NCI-H2107 (cell line): ENCODE data around the gene EBPL.
A peak's percentile ranks its signal among the peaks of the same experiment; 100 is the strongest.

Experiments used
- DNase-seq: peaks from one replicate; lab custom pipeline; 2025; lab: John Stamatoyannopoulos, UW

EBPL gene

DNA sequence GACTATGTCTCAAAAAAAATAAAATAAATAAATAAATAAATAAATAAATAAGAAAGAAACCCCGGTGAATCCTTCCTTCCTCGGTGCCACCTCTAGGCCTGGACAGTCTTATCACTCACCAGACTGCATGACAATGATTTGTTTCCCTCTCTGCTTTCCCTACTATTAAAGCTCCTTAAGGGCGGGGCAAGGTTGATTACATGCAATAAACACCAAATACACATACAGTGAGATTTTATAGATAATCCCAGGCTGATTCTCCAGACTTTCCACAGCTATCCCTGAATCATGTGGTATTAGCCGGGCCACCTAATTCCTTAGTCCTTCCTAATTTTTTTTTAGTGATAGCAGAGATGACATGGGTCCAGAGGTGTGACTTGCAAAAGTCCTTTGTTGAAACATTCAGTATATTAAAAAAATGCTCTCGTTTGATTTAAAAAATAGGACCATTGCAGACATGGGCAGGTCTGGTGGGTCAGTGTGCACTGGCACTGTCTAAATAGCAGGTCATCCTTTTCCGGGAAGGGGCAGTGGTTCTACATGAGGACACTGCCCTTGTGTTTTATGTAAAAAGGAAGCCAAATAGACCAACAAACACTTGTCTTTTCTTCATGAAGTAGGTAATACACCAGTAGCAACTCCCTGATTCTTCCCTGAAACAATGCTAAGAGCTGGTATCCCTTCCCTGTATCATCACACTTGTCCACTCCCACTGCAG lies 14.5 kb downstream of the EBPL start:
- no peak for DNase-seq

DNA sequence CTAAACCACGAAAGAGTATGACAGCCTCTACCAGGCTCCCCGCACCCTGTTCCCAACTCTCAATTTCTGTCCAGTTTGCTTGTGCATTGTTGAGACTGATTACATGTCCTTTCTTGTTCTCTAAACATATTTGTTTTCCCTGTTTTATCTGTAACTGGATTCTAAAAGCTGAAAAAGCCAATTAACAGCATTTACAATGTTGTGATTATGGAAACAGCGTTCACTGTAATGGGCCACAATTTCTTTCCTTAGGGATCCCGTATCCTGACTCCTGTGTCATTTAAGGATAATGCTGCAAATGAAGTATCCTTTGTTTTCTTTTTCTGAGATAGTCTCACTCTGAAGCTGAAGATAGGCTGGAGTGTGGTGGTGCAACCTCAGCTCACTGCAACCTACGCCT lies 20.5 kb downstream of the EBPL start:
- no peak for DNase-seq

DNA sequence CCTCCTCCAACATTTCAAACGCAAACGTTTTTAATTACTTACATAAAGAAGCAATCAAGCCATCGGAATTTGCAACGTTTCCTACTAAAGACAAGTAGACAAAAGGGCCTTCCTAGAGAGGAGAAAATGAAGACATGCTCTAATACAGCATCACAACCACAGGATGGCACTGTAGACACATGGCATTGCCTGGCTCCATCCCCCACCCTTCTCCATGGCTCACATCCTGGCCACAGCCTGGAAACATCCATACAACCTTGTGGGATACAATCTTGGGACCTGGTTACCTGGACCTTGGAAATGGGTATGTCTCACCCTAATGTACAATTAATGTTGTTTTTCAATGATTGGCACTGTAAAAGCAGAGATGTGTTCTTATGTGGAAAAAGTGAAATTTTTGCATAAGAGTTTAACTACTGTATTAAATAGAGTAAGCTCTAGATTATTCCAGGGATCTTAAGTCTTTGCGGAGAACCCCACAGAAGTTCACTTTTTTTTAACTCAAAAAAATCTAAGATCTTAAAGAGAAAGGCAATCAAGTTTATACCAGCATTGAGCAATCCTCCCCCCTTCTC lies 21.5 kb downstream of the EBPL start:
- peak; percentile 7 for DNase-seq

GRCh38 chr13:49667773-49668172 lies 23.5 kb downstream of the EBPL start:
- DNase-seq, result no peak

GRCh38 chr13:49664606-49665005 lies 26.7 kb downstream of the EBPL start:
- no peak for DNase-seq

GRCh38 chr13:49657241-49657641 lies 34.0 kb downstream of the EBPL start:
- no peak for DNase-seq

- DNase-seq, result no peak
Measured at GRCh38 chr13:49655906-49656305, 35.4 kb downstream of the EBPL start.

GRCh38 chr13:49654011-49654410 lies 37.3 kb downstream of the EBPL start:
- no peak for DNase-seq

DNA sequence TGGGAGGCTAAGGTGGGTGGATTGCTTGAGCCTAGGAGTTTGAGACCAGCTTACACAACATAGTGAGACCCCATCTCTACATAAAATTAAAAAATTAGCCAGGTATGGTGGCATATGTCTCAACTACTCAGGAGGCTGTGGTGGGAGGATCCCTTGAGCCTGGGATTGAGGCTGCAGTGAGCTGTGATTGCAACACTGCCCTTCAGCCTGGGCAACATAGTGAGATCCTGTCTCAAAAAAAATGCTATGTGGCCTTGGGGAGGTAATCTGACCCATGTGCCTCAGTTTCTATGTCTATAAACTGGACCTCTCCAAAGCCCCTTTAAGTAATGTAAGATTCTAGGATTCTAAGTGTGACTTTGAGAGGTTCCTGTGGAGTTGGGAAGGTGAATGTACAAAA lies 37.8 kb downstream of the EBPL start:
- no peak for DNase-seq

DNA sequence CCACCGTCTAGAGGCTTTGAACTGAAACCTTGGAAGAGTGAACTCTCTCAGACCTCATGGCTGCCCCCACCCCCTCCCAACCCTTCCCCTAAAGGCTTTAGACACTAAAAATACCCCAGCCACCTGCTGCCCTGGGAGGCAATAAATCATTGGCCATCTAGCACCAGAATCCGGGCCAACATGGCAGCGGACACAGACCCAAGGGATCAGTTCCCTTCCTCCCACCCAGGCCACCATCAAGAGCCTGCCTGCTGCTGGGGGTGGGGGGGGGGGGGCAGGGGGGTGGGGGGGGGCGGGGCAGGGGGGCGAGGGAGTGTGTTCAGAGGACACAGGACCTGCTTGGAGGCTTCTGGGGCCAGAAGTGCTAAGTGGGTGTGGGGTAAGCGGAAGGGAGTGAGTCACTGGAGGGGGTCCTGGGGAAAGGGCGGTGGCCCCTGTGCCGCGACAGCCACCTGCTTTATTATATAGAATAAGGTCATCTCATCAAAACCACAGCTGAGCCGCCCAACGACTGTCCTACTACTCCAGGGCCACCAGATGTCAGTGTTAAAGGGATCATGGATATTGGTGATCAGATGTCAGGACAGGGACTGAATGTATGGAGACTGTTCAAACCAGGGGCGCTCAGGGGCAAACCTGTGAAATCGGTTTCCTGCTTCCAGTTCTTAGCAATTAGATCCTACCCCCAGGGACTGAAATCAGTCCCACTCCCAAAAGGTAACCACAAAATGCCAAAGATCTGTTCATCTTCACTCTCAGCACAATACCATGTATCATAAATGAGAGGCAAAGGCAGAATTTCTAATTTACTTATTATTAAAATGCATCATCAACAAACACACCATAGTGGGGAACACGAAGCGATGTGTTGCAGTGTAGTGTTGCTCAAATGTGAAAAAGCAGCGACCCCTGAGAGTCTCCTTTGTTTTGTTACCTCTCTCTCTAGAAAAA lies 38.7 kb downstream of the EBPL start:
- no peak for DNase-seq

DNA sequence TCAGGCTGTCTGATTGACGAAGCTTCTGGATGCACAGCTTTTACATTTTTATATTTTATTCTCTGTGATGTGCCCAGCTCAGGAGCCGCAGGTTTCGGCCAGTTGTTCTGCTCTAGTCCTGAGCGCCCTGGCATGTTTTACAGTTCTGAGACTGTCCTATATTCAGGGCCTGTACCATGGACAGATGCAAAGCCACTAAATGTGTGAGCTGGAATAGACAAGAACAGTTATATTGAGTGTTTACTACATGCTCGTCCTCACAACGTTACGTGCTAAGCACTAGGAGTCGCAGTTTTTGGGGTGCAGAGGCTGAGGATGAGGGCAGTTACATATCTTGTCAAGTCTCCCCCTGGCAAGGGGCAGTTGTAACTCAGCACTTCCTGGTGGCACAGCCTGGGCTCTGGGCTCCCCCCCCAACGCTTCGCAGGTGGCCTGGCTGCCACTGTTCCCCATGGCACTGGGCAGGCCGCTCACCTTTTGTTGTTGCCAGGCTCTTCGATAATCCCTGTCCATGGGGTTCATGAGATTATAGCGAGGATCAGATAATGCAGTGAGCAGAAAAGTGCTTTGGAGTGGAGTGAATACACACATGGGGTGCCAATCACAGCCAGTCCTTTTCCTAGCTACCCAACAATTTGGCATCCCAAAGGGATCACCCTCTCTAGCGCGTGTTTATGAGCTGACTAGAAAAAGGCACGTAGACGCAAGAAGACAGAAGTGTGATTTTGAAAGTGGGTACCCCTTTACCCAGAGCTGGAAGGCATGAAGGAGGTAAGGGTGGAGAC lies 39.5 kb downstream of the EBPL start:
- DNase-seq, result no peak

DNA sequence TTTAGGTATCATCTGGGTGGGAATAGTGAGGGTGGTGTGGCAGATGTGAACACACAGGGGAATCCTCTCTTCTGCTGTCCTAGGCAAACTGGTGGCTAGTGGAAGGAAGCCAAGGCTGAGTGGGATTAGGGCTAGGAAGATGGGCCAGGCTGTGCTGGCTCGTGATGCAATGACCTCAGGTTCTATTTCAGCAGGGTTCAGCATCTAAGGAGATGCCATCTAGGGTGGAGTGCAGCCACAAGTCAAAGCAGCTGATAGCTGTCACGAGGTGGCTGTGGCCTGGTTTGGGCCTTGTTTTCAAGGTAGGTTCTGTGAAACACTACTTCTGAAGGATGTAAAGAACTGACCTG lies 41.3 kb downstream of the EBPL start:
- no peak for DNase-seq

- no peak for DNase-seq
Measured at GRCh38 chr13:49649244-49649962, 41.9 kb downstream of the EBPL start.

DNA sequence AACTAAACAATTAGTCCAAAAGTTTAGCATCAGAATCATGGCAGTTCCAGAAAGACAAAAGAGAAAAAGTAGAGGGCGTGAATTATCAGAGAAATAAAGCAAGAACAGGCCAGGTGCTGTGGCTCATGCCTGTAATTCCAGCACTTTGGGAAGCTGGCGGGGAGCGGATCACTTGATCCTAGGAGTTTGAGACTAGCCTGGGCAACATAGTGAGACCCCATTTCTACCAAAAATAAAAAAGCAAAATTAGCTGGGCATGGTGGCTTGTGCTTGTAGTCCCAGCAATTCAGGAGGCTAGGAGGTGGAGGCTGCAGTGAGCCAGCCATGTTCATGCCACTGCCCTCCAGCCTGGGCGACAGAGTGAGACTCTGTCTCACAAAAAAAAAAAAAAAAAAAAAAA lies 44.6 kb downstream of the EBPL start:
- no peak for DNase-seq

DNA sequence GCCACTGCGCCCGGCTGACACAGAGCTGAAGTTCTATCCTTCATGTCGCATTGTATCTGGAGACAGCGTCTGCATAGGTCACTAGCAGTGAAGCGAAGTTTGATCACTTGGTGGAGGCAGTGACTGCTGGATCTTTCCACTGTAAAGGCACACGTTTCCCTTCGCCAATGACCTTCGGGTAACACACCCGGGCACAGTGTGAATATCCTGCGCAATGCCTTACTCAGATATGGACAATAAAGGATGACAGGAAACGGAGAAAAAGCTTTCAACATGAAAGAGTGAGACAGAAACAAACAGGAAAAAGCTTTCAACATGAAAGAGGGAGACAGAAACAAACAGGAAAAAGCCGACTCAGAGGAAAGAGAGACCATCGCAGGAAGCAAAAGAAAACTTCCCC lies 45.8 kb downstream of the EBPL start:
- DNase-seq, result no peak

DNA sequence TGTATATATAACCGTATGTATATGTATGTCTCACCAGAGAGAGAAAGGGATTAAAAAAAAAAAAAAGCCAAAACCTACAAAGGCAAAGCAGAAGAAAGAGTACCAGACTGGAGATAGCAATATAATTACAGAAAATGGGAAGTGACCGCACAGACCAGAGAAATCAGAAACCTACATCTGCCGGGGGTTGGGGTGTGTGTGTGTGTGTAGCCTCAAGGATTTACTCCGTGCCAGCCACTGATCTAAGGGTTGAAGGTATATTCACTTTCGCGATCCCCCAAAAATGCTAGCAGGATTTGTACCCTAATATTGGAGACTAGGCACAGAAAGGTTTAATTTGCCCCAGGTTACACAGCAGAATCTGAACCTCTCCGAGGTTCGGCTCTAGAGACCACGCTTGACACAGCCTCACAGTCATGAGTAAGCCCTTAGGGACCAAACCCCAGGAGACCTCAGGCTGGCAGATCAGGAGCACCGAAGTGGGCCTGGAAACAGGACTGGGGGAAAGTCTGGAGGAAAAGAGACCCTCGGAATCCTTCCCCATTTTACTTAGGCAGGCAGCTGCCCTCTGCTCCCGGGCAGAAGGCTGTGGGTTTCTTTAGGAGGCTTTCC lies 48.1 kb downstream of the EBPL start:
- DNase-seq, result no peak

- DNase-seq, result no peak
Measured at GRCh38 chr13:49641801-49642291, 49.4 kb downstream of the EBPL start.

DNA sequence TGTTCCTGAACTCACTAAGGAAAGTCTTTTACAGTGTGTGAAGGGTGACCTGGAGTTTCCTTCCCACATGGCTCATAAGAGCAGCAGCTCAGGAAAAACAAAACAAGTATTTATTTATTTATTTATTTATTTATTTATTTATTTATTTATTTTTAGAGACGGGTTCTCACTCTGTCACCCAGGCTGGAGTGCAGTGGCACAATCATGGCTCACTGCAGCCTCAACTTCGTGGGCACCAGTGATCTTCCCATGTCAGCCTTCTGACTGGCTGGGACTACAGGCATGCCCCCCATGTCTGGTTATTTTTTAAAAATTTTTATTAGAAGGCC lies 52.6 kb downstream of the EBPL start:
- DNase-seq, result no peak

DNA sequence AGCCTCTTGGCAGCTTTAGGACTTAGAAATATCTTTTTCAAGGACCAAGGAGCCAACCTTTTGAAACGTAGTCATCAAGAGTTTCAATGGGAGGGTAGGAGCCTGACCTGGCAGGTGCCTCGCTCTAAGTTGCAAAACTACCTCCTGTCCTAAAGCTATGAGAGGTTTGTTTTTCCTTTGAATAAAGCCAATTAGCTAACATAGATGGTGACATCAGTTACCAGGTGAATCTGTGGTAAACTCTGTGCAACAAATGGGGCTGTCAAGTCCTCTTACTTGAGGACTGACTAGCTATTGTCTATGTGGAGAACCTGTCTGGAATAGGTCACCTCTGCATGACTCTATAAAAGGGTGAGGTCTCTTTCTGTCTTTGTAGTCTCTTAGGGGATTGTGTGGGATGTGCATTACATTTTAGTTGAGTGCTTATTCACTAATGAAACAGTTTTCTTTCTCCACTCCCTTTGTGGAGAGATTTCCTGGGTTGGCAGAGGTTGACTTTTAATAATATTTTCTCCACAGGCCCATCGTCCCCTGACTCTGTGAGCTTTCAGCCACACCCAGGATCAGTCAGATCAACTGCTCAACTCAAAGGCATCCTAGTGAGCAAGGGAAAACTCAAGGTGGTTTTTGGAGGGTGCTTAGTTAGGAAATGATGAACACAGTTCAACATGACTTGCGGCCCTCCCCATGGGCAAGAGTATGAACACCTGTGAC lies 53.1 kb downstream of the EBPL start:
- peak; percentile 8 for DNase-seq

DNA sequence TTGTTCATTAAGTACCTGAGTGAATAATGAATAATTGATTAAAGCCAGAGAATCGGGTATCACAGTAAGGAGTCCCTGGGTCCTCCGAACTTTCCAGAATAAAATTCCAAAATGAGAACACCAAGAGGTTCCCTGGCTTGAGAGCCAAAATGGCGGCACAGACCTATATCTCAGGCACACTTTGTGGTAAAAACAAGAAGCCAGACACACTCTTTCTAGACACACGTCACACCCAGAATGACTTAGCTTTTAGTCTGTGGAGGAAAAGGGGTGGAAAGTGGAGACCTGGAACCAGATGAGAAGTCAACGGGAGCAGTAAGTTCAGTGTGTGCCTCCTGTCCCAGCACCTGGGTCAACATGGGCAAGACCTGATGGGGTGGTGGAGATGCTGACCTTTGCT lies 54.6 kb downstream of the EBPL start:
- DNase-seq, result no peak
